22Rv1 (cell line): Measurements from ENCODE around the gene LRRC15.

Source experiments
- ZFX ChIP-seq: fragments of 450-650 bp; IDR thresholded peaks from 2 replicates; pipeline ENCODE4 v1.6.1; 2017; ENCODE audit warnings: antibody characterized with exemption, borderline replicate concordance
- TF ChIP-seq, protein P1 (sequence below): fragments of 450-650 bp; IDR thresholded peaks from 2 replicates; pipeline ENCODE4 v1.5.1; 2017; ENCODE audit warnings: mild to moderate bottlenecking

DNA sequence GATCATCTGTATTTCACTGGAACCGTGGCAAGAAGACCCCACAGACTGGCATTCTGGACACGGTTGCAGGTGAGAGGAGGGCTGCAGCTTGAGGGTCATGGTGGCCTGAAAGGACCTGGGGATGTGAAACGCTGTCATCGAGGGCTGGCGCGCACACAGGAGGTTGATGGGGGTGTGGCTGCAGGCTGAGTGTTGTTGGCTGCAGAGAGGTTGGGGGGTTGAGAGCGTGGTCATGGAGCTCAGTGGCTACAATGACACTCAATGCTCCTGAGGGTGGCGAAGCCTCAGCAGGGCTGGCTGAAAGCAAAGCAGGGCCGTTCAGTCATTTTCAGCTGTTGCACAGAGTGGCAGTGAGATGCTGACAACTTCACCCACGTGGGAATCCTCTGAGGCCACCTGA, 39.4 kb downstream of the LRRC15 start:
- TF ChIP-seq, protein P1, sequence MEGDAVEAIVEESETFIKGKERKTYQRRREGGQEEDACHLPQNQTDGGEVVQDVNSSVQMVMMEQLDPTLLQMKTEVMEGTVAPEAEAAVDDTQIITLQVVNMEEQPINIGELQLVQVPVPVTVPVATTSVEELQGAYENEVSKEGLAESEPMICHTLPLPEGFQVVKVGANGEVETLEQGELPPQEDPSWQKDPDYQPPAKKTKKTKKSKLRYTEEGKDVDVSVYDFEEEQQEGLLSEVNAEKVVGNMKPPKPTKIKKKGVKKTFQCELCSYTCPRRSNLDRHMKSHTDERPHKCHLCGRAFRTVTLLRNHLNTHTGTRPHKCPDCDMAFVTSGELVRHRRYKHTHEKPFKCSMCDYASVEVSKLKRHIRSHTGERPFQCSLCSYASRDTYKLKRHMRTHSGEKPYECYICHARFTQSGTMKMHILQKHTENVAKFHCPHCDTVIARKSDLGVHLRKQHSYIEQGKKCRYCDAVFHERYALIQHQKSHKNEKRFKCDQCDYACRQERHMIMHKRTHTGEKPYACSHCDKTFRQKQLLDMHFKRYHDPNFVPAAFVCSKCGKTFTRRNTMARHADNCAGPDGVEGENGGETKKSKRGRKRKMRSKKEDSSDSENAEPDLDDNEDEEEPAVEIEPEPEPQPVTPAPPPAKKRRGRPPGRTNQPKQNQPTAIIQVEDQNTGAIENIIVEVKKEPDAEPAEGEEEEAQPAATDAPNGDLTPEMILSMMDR: no peak
- TF ChIP-seq ZFX: no peak
